Measurements from ENCODE around the gene FICD. TPM values are rescaled to one million over a fixed set of nuclear protein-coding genes. Genes with fewer than 3 reads are reported as not detected.

Gene FICD
- total and polyA plus RNA-seq, 8 donors: 7.5 to 16.9 (median 10.6) TPM

GRCh38 chr12:108519558-108519957, 4.5 kb downstream of the FICD start:
- Histone ChIP-seq H3K9me3 (no peaks in the 10 kb centered on the region), H3K36me3 (peaks cover 5 to 55% (median 33%) of the 10 kb centered on the region in 3 donors), H3K4me1 (peaks cover 0 to 8% (median 0%) of the 10 kb centered on the region in 3 donors), H3K27ac (no peak overlapping the region), H3K4me3 (no peak overlapping the region), H3K27me3 (no peaks in the 10 kb centered on the region)
- FAIRE-seq (no peak), DNase-seq (no peak), ATAC-seq (no peak)
- TF ChIP-seq CTCF (IDR thresholded peaks at IDR 0.05): no peak
- intact Hi-C loops (cut with DNase I): no loop called here
- 53 to 68% methylated on average over 4 of the region's 4 CpGs for WGBS, 2 donors

- Histone ChIP-seq H3K27me3 (no peaks in the 10 kb centered on the region), H3K9me3 (no peaks in the 10 kb centered on the region), H3K36me3 (peaks cover 5 to 88% (median 46%) of the 10 kb centered on the region in 3 donors), H3K4me1 (no peaks in the 10 kb centered on the region), H3K4me3 (no peak overlapping the region), H3K27ac (no peak overlapping the region)
- DNase-seq: no peak
- FAIRE-seq: no peak
- WGBS, 2 donors: 84 to 87% methylated on average over 14 of the region's 14 CpGs
- TF ChIP-seq CTCF (IDR thresholded peaks at IDR 0.05): no peak
- intact Hi-C loops (cut with DNase I): no loop called here
- no peak for ATAC-seq
Observed at GRCh38 chr12:108523365-108523764, 8.3 kb downstream of the FICD start.

- no peaks in the 10 kb centered on the region for H3K9me3 ChIP-seq
- WGBS, 2 donors: 82 to 84% methylated on average over 5 of the region's 5 CpGs
- DNase-seq (no peak), FAIRE-seq (no peak), ATAC-seq (no peak)
- no peaks in the 10 kb centered on the region for H3K27me3 ChIP-seq
- no peak overlapping the region for H3K4me3 ChIP-seq
- H3K4me1 ChIP-seq: no peaks in the 10 kb centered on the region
- no peak overlapping the region for H3K27ac ChIP-seq
- H3K36me3 ChIP-seq: peaks cover 5 to 90% (median 44%) of the 10 kb centered on the region in 3 donors
- intact Hi-C loops (cut with DNase I): no loop called here
- no peak for TF ChIP-seq CTCF (IDR thresholded peaks at IDR 0.05)
Observed at GRCh38 chr12:108525681-108526080, 10.6 kb downstream of the FICD start.

GRCh38 chr12:108526482-108527165, 11.5 kb downstream of the FICD start:
- no peaks in the 10 kb centered on the region for H3K27me3 ChIP-seq
- TF ChIP-seq CTCF (IDR thresholded peaks at IDR 0.05): no peak
- H3K4me1 ChIP-seq: no peaks in the 10 kb centered on the region
- no peak overlapping the region for H3K27ac ChIP-seq
- WGBS, 2 donors: 75 to 82% methylated on average over 10 of the region's 10 CpGs
- H3K9me3 ChIP-seq: no peaks in the 10 kb centered on the region
- no peak for ATAC-seq
- H3K36me3 ChIP-seq: peaks cover 5 to 84% (median 54%) of the 10 kb centered on the region in 3 donors
- DNase-seq: no peak
- FAIRE-seq: no peak
- no peak overlapping the region for H3K4me3 ChIP-seq
- intact Hi-C loops (cut with DNase I): no loop called here

- no peak overlapping the region for H3K27ac ChIP-seq
- 91 to 94% methylated on average over 6 of the region's 6 CpGs for WGBS, 2 donors
- intact Hi-C loops (cut with DNase I): no loop called here
- no peaks in the 10 kb centered on the region for H3K4me1 ChIP-seq
- H3K9me3 ChIP-seq: no peaks in the 10 kb centered on the region
- no peak overlapping the region for H3K4me3 ChIP-seq
- TF ChIP-seq CTCF (IDR thresholded peaks at IDR 0.05): no peak
- no peak for DNase-seq
- H3K27me3 ChIP-seq: no peaks in the 10 kb centered on the region
- H3K36me3 ChIP-seq: peaks cover 5 to 85% (median 54%) of the 10 kb centered on the region in 3 donors
- FAIRE-seq: no peak
- no peak for ATAC-seq
Observed at GRCh38 chr12:108527166-108527496, 12.1 kb downstream of the FICD start.
